T47D (cell line): ENCODE data around the gene XPO6.

Experiments used
- DNase-seq, 2 experiments: peaks; one replicate each; pipeline versions ENCODE4 v3.0.0 to v3.0.0-alpha.2; 2011 to 2012; ENCODE audit warnings: low read depth in 1 of 2, low spot score in 1 of 2
- JUND ChIP-seq: IDR thresholded peaks from 2 replicates; pipeline ENCODE4 v1.6.1; 2012; ENCODE audit warnings: low read depth
- in situ Hi-C: cut with HindIII; loops from 2 replicates; pipeline ENCODE4 v1.10.0; 2016; ENCODE audit warnings: low sequenced_read_pairs, low pct_unique_long_range_greater_than_20kb

Gene XPO6

DNA sequence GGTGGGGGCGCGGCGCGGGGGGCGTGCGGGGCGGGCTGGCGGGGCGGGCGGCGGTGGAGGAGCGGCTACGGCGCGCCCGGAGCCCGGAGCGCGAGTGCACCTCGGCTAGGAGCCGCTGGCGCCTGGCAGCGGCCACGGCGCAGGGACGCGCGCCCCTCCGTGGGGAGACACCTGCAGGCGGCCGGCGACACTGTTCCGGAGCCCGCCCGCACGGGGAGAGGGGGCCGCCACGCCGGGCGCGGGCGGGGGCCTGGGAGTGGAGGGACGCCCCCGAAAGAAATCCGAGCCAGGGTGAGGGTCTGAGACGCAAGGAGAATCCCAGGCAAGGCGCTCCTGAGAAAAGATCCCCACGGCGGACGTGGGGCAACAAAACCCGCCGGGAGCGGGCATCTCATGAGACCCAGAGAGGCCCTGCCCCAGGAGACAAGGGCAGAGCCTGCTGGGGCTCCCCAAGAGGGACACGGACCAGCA is 148.1 kb downstream of the XPO6 start, which contains the start of gene GSG1L:
Gene GSG1L (minus strand): TSS at position 124 of the 471 bp plus-strand sequence. CDS start 290 bp downstream, outside the sequence.
- in situ Hi-C loops: no loop called here
- no peak for TF ChIP-seq JUND
- peak; percentile 28 to 70 for DNase-seq

DNA sequence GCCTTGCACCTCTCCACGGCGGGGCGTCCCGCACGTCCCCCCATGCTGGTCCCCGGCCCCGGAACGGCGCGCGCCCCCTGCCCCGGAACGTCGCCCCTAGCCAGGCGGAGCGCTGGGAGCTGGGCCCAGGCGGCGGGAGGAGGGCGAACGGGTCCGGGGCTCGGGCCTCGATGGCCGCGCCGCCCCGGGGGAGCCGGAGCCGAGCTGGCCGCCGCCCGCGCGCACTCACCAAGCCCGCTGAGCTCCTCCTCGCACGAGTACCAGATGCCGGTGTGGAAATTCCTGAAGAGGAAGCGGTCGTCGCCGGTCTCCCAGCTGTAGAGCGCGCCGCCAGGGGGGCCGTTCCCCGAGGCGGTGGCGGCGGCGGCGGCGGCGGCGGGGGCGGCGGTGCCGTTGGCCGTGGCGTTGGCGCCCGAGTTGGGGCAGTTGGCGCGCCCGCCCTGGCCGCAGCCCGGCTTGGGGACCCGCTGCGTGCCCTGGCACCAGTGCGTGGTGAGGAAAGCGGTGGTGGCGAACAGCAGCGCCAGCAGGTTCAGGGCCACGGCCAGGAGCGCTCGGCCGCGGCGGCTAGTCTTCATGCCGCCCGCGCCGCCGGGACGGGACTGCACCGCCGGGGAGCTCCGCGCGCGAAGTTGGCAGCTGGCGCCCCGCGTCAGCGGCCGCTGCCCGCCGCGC is 148.8 kb downstream of the XPO6 start:
- in situ Hi-C loops: no loop called here

DNA sequence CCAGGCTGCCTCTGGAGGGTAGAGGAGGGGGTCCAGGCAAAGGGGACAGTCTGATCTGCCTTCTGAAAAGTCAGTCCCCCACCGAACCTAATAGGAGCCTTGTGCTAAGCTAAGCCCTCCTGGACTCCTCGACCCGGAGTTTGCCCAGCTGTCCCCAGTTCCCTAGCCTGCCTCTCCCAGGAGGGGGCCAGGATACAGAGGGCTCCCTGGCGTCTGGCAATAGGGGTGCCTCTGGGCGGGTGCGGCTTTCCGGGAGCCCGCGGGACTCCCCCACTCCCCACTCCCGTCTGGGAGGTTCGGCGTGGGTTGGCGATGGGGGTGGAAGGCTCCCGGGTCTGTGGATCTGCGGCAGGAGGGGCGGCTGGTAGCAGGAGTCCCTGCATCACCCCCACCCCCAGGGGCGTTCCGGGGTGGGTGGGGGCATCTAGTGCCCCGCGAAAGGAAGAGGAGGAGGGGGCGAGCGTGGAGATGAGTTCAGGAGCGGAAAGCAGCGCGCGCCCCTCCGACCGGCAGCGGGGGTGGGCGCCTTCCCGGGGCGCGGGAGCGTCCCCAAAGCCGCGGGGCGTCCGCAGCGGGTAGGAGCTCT is 149.4 kb downstream of the XPO6 start:
- in situ Hi-C loops: no loop called here

More for the DNA sequence above, 148.8 kb downstream of the XPO6 start:
- no peak for TF ChIP-seq JUND
- DNase-seq: no peak

DNA sequence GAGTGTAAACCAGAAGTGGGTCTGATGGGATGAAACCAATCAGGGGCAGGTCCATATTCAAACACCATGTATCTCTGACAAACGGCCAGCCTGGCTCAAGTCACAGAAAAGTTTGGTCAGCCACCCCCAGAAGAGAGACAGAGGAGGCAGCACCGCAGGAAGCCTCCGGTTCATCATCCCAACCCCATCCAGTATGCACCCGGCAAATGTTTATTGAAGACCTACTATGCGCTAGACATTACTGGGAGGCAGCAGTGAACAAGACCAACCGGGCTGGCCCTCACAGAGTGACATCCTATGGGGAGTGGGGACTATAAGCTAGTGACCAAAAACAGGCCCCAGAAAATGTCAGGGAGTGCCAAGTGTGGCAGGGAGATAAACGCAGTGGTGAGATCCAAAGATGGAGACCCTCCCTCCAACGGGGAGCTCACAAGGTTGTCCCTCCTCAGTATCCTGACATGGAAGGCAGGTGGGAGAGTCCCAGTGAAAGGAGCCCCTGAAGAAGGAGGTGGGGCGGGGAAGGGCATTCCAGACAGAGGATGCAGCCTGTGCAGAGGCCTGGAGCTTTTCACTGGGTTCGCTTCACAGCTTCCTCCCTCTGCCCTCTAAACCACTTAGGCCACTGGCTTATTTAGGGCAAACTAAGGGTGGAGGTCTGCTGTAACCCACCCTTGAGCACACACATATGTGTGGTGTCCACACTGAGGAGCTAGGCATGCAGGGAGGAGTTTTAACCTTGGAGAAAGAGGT is 150.2 kb downstream of the XPO6 start:
- in situ Hi-C loops: no loop called here
- TF ChIP-seq JUND: no peak
- DNase-seq: no peak

More for the DNA sequence above, 149.4 kb downstream of the XPO6 start:
- no peak for DNase-seq
- no peak for TF ChIP-seq JUND

DNA sequence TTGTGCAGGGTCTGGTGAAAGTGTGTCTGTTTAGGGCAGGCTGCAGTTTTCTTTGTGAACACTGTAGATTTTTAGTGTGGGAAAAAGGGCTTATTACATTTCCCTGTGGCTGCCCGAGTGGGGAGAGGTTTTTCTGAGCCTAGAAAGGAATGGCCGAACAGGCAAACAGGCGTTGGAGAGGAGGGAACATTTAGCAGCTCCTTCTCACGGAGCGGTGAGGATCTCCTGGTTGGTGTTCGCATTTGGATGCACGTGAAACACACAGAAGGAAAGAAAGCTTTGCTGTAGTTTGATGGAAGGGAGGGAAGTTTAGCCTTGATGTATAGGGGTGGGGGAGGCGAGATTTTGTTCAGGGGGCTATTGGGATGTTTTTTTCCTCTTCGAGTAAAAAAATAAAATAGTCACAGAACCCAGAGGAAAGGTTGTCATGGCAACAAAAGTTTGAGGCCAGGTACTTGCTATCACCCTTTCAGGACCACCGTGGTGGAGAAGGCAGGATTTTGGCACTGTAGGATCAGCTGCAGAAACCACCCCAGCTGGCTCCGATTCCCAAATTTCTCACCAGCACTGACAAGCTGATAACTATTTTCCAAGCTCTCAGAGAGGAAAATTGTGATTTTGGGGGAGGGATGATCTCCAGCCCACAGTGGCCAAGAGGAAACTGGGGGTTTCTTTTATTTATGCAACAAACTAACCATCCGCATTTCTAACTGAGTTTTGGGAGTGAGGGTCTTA is 151.8 kb downstream of the XPO6 start:
- TF ChIP-seq JUND: no peak
- in situ Hi-C loops: no loop called here

DNA sequence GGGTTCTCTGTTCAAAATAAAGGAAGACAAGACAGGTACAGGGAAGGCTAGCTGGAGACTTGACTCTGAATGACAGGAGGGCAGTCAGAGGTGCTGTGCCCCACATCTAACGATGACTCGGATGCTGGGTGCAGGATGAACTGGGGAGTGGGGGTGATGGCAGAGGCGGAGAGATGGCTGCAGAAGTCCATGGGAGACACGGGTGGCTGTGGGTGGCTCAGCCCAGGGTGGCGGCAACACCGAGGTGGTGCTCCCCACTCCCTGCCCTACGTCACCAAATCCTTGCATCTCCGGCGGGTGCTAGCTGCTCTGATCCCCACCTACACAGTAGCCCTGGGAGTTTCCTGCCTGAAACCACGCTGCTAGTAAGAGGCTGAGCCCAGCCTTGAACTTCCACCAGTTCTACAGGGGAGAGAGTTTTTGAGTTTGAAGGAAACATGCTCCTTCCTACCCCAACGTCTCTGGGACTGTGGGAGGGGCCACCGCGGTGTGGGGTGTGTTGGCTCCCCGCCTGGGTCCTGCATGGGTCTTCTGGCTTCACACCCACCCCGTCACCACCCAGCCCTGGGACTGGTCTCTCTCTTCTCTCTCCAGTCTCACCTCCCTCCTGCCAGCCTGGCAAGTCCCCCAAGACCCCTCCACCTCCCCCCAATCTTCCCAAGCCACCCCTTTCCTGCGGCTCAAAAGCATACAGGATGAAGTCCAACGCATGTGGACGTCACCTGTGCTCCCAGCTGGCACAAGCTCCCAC is 152.8 kb downstream of the XPO6 start:
- in situ Hi-C loops: no loop called here

More for the DNA sequence above, 151.8 kb downstream of the XPO6 start:
- DNase-seq: no peak

DNA sequence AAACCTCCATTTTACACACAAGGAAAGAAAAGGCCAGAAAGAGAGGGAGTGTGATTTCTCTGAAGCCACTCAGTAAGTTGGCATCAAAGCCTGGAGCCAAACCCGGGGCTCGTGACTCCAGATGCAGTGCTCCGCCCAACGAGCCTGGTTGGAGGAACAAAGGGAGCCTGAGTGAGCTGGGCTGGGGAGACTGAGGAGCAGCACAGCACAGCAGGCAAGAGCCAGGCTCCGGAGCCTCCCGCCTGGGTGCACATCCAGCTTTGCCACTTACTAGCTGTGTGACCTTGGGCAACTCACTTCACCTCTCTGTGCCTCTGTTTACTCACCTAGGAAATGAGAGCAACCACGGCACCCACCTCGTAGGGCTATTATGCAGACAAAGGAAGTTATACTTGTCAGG is 153.8 kb downstream of the XPO6 start:
- DNase-seq: no peak
- TF ChIP-seq JUND: no peak
- in situ Hi-C loops: no loop called here

More for the DNA sequence above, 152.8 kb downstream of the XPO6 start:
- DNase-seq: no peak
- TF ChIP-seq JUND: no peak

DNA sequence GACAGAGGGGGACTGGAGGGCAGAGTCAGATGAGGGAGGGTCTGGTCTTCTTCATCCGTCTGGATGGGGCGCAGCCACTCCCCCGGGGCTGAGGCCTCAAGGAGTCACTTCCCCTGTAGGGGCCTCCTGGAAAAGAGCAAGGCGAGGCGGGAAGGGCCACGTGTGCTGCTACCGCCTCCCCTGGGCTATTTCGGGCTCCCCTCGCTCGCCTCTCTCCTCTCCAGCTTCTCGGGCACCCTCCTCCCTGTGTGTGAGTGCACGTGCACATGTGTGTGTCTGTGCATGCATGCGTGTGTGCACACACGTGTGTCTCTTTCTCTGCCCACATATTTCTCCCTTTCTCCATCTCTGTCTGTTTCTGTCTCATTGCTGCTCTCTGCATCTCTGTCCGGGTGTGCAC is 158.3 kb downstream of the XPO6 start:
- DNase-seq: no peak
- in situ Hi-C loops: no loop called here
- TF ChIP-seq JUND: no peak

DNA sequence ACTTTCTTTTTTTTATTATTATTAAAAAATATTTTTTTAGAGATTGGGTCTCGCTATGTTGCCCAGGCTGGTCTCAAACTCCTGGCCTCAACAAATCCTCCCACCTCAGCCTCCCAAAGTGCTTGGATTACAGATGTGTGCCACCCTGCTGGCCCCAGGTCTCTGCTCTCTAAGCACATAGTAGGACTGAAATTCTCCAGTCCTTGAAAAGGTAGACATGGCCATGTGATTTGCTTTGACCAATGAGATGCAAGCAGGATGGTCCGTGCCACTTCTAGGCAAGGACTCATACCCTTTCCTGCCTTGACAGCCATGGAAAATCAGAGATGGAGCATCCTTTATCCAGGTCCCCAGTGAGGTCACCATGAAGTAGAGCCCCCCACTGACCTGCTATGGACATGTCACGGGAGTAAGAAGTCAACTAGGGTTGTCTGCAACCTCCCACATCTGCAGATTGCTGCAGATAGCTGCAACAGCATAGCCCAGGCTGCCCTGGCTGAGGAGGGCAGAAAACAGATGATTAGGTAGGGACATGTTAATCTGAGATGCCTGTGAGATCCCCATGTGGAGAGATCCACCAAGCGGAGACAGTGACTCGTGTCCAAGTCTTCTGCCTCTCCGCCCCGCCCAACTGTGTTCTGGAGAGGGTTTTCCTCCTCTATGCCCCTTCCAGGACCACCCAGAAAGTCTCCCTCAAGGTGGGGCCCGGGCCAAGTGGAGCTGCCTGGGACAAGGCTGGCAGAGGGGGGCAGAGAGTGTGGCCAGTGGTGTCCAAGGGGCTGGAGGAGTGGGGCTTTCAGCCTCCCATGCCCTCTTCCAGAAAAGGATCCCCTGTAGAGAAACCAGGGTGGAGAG is 159.3 kb downstream of the XPO6 start:
- no peak for TF ChIP-seq JUND
- no peak for DNase-seq
- in situ Hi-C loops: no loop called here

DNA sequence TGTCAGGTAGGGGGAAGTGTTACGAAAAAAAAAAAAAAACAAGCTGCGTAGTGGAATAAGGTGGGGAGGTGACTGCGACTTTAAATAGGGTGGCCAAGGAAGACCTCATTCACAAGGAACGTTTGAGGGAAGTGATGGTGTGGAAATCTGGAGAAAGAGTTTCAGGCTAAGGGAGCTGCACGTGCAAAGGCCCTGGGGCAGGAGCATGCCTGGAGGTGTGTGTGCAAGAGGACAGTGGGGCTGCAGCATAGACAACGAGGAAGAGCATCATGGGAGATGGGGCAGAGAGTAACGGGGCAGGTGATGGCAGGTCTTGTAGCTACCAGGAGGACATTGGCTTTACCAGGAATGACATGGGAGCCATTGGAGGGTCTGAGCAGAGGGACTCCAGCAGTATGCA is 160.3 kb downstream of the XPO6 start:
- TF ChIP-seq JUND: no peak
- DNase-seq: no peak
- in situ Hi-C loops: no loop called here
